Stimulated activated CD4-positive, alpha-beta T cell treated with anti-CD3 and anti-CD28 coated beads, Interleukin-15, amount 100 ng/mL, for 48 hours (primary cell): Measurements from ENCODE around the gene BCAT1.

Experiments
- DNase-seq, 2 donors: peaks; one replicate each; pipeline ENCODE4 v3.0.0-alpha.2; 2020; ENCODE audit warnings: low read depth in 2 of 2

The BCAT1 gene, protein sequence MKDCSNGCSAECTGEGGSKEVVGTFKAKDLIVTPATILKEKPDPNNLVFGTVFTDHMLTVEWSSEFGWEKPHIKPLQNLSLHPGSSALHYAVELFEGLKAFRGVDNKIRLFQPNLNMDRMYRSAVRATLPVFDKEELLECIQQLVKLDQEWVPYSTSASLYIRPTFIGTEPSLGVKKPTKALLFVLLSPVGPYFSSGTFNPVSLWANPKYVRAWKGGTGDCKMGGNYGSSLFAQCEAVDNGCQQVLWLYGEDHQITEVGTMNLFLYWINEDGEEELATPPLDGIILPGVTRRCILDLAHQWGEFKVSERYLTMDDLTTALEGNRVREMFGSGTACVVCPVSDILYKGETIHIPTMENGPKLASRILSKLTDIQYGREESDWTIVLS

DNA sequence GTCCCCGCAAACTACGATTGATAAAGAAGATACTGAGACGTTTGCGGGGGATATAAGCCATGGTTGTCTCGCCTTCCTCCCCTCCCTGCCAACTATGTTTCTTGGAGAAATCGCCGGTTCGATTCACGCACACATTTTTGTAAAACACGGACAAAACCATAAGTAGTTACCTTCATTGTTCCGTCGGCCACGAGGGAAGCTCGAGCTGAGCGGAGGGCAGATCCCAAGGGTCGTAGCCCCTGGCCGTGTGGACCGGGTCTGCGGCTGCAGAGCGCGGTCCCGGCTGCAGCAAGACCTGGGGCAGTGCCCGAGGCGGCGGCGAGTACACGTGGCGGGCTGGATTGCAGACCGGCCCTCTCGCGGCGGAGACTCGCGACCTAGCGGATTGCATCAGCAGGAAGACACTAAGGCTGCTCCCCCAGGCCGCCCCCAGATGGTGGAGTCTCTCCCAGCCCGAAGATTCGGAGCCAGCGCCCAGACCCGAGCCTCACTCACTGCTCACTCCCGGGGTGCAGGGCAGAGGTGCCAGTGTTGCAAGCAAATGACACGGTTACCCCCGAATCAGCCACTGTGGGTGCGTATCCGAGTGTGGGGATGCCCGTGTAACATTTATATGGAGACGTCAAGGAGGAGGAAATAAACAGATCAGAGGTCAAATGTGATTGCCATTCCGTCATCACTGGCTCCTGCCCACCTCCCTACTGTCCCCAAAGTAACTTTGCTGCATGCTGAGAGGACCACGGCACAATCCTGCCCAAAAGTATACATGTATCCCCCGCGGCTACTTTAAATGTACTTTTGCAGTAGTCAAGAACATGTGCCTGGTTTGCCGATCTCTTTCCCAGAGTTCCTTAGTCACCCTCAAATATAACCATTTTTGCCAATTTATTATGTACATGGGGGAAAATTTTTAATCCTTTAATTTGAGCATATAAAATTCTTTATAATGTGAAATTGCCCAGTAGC lies at the start of gene BCAT1:
BCAT1 (minus strand) TSS at position 345 of the 966 bp plus-strand sequence; CDS start at position 176, 169 bp downstream.
- DNase-seq, result peak; percentile 15 to 29

DNA sequence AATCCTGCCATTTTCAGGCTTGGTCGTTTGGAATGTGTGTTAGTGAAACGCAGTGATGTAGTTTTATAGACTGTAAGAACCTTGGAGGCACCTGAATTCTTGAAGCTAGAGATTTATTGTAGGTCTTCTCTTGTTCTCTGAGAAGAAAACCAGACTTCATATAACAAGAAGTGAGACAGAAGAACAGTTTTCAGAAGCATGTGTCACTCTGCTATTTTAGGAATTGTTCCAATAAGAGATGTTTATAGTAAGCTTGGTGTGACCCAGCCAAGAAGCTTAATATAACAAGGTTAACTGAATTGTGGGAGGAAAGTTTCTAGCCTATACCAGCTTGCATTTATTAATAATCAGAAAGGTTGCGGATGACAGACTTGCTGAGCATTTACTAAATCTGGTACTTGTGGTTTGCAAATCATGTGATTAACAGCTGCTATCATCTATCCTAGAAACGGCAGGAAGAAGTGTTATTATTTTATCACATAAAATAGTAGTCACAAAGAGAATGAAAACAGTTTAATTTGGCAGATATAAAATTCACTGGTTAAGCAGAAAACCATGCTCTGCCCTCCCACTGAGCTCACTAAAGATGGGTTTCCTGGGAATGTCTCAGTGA lies 49.2 kb upstream of the BCAT1 start:
- no peak for DNase-seq

DNA sequence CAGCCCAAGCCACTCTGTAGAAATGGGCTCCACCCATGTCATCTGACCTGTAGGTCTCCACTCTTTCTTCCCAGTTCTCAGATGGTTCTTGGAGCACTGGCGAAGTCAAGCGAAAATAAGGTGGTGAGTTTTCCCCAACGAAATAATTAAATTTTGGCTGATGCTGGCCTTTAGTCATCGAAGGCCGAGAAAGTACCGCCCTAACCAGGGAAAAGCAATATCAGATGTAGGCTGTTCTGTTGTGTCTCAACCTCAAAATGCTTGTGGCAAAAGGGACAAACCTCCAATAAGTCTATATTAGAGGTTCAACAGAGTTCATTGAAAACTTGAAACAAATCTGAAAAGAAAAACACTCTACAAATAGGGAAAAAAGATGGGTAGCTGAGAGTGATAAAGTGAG lies 48.6 kb upstream of the BCAT1 start:
- DNase-seq, result no peak

DNA sequence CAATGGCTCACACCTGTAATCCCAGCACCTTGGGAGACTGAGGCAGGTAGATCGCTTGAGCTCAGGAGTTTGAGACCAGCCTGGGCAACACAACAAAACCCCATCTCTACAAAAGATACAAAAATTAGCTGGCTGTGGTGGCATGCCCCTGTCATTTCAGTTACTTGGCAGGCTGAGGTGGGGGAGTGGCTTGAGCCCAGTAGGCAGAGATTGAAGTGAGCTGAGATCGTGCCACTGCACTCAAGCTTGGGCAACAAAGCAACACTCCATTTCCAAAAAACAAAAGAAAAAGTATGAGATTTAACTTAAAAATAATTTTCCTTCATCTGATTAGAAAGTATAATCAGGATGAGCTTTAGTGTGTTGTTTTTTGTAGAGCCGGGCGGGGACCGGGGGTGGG lies 47.9 kb upstream of the BCAT1 start:
- DNase-seq, result no peak

DNA sequence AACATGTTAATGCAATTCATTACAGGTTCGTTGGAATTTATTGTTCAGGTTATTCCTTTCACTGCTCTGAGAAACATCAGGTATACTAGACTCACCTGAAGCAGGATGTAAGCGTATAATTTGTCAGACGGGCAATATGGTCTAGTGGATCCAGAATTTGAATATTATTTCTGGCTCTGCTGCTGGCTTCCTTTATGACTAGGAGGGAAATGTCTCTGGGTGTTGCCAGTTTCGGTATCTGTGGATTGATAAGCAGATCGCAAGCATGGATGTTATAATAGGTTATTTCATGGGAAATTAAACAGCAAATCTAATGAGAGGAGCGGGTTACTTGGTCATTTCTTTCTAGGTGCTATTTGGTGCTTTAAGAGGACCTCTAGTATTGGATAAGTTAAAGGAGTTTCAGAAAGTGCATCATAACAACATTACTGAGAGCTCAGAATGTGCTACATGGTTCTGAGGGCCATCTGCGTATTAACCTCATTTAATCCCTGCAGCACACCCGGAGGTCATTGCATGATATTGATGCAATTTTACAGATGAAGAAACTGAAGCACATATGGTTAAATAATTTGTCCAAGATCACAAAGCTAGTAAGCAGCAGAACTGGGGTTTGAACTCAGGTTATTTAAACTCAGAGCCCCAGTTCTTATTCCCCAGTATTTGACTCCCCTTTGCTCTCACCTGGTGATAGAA lies 47.3 kb upstream of the BCAT1 start:
- no peak for DNase-seq

DNA sequence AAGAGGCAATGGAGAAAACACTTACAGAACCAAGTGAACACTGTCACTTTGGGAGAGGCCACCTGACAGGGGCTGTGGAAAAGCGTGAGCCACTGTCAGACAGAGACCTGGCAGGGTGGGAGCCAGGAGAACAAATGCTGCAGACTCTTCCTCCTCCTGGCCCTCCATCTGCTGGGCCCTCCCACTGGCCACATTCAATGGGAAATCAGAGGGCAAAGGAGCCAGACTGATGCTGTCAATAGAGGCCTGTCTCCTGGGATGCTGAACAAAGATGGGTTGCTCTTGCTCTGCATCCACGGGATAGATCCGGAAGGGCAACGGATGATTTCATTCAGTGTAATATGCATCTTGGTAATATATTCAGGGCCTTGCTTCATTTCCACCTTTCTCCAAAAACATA lies 44.9 kb upstream of the BCAT1 start:
- no peak for DNase-seq

DNA sequence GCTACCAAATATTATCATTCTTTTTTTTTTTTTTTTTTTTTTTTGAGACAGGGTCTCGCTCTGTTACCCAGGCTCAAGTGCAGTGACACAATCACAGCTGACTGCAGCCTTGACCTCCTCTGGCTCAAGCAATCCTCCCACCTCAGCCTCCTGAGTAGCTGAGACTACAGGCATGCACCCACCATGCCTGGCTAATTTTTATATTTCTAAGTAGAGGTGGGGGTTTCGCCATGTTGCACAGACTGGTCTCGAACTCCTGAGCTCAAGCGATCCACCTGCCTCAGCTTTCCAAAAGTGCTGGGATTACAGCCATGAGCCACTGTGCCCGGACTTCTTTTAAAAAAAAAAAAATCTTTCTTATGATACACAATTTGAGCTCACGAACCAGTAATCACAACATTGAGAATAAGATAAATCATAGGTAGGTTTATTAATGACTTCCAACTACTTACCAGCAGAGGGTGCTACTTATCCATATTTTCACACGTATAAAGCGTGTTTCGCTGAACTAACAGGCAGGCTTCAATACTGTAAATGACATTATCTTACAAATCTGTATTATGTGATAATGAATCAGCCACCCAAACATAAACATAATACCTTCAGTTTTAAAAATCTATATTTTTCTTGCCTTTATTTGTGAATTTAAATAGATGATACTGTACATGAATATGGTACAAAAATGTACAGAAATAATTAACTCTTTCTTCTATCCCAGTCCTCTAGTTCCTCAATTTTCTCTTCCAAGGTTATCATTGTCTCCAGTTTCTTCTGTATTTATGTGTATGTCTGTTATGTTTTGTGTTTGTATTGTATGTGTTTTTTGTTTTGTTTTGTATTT lies 42.5 kb upstream of the BCAT1 start:
- DNase-seq, result no peak

DNA sequence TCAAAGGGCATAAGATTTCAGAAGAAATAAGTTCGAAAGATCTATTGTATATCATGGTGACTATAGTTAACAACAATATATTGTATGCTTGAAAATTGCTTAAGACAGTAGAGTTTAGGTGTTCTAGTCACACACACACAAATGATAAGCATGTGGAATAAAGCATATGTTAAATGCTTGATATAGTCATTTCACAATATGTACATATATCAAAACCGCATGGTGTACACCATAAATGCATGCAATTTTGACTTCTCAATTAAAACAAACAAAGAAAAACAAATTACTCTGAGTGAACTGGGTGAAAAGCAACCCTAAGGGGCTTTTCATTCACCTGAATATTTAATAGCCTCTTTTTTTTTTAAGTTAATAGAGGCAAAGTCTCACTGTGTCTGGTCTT lies 40.3 kb upstream of the BCAT1 start:
- no peak for DNase-seq

DNA sequence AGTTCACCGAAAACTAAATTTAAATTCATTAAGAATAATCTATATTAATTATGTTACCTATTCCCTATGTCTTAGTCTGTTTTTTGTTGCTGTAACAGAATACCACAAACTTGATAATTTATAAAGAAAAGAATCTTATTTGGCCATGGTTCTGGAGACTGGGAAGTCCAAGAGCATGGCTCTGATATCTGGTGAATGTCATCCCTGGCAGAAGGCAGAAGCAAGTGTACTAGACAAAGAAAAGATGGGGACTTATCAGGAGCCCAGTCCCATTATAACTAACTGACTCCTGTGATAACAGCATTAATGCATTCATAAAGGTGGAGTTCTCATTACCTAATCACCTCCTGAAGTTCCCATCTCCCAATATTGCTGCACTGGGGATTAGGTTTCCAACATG lies 33.3 kb upstream of the BCAT1 start:
- DNase-seq, result no peak

DNA sequence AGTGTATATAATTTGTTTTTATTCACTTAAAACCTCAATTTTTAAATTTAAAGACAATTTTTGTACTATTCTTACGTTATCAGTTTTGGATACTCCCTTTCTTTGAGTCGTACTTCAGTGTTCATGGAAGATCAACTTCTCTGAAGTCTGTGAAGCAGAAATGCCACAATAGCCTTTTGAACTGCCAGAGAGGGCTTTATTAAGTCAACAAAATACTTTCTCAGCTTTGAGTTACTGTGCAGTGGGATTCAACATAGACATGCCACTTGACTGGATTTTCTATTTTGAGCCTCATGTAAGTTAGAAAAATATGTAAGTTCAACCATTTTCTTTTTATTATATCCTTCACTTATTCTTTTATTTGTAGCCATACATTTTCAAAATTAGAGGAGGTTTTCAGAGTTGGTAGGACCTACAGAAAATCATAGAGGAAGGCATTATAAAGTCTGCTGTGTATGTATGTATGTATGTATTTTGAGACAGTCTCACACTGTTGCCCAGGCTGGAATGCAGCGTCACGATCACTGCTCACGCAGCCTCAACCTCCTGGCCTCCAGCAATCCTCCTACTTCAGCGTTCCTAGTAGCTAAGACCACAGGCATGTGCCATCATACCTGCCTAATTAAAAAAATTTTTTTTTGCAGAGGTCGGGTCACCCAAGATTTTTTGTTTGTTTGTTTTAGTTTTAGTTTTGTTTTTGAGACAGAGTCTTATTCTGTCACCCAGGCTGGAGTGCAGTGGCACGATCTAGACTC lies 31.3 kb upstream of the BCAT1 start:
- no peak for DNase-seq

DNA sequence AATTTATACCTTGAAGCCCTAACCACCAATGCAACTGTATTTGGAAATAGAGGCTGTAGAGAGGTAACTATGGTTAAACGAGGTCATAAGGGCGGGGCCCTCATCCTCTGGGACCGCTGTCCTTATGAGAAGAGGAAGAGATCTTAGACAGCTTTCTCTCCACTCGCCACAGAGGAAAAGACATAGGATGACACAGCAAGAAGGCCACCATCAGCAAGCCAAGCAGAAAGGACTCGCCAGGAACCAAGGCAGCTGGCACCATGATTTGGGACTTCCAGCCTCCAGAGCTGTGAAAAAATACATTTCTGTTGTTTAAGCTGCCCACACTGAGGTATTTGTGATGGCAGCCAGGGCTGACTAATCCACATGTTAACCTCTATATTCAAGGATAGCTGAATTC lies 30.4 kb upstream of the BCAT1 start:
- DNase-seq, result no peak

DNA sequence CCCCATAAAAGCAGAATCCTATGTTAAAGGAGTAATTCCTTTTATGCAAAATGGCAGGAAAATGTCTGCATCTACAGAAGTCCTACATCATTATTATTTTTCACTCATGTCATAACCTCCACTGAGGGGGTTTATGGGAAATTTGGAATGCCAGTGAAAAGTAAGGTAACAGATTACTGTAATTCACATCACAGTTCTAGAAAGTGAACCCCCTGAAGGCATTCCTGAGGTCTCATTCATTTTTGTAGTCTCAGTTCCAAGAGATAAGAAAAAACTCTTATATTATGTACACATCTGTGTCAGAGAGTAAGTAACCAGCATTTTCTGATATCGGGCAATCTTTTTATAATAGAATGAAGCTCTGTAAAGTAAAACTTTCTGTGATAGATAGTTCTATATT lies 28.8 kb upstream of the BCAT1 start:
- DNase-seq, result no peak

DNA sequence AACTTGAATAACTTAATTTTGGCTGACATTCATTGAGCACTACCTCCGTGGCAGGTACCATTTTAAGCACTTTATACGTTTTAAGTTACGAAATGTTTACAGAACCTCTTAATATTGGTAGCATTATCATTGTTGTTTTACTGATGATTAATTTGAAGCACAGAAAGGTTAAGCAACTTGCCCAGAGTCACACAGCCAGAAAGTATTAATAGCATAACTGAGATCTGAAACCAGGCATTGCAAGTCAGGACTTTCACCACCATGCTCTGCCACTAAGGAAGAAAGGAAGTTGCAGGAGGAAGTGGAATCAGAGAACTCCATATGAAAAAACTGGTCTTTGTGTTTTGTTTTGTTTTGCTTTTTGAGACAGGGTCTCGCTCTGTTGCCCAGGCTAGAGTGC lies 28.2 kb upstream of the BCAT1 start:
- DNase-seq, result no peak

DNA sequence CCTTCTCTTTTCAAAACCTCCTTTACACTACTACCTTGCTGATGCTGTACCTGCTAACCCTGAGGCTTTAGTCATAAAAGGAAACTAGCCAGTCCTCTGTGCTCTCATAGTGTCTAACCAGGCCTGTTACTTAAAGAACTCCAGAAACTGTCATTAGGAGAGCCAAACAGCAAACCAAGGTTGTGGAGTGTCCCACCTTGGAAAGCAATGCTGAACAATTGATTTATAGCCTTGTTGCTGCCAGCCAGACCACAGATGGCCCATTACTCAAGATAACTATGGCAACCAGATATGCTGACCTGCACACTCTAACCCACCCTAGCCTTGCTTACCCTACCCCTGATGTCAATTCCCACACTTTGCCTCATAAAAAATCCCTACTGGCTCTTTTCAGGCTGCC lies 26.5 kb upstream of the BCAT1 start:
- DNase-seq, result no peak

DNA sequence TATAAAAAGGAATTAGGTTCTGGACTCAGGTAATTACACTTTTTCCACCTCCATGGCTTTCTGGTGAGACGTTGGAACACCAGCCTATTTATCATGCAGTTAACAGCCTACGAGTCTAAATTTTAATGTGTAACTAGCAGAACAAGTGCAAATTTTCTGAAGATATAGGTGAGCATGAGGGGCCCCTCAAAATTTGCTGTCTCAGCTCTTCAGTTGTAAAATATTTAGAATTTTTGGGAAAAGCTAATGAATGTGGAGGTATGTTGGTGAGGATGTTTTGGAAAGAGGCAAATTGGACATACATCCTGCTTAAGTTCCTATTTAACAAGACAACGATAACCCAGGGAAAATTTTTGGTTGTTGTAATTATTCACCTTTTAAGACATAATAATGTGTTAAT lies 25.3 kb upstream of the BCAT1 start:
- no peak for DNase-seq

DNA sequence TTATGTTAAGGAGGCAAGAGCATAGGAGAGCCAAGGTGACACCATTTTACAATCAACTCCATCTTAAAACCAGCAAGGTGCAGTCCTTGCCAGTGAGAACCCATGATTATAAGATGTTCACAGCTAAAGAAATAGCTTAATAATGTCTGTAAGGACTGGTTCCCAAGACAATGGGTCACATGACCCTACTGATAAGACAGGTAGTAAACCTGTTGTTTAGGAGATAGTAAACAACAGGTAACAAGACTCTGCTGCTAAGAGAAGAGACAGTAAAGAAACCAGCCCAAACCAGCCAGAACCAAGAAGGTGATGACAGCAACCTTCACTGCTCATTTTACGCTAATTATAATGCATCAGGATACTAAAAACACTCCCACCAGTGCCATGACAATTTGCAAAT lies 23.2 kb upstream of the BCAT1 start:
- DNase-seq, result no peak

DNA sequence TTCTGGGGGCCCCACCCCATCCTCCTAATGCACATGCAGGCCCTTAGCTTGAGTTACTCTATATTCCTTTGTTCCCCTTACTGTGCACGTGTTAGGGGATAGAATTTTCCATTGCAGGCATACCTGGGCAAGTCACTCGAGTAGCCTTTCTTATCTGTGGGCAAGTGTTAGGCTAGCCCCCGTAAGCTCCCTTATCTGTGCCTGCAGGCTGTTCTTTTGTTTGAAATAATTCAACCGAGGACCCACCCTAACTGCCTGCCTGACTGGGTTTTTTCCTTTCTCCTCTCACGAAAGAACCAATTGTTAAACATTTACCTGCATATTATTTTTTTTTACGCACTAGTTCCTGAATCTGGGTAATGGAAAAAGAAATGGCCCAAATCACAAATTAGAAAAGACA lies 21.3 kb upstream of the BCAT1 start:
- DNase-seq, result no peak

DNA sequence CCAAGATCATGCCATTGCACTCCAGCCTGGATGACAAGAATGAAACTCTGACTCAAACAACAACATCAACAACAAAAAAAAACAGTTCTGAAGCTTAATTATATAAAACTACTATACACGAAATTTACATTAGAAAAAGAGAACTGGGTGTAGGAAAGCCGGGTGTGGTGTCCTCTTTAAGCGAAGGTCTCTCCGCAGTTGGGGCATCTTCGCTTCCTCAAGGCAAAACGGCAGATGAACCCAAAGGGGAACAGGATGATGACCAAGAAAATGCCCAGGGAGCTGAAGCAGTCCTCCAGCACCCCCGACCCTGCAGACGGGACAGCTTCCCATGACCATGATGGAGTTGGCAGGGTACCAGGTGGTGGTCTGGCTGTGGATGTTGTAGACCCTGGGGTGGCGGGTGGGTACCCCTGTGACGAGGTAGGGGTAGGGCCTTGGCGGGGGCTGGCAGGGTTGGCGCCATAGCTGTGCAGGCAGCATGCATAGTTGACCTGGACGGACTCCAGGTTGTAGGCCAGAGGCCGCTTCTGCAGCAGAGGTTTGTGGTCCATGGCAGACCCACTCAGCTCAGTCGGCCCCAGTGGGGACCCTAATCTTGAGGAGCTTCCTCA lies 18.2 kb upstream of the BCAT1 start:
- DNase-seq, result no peak

DNA sequence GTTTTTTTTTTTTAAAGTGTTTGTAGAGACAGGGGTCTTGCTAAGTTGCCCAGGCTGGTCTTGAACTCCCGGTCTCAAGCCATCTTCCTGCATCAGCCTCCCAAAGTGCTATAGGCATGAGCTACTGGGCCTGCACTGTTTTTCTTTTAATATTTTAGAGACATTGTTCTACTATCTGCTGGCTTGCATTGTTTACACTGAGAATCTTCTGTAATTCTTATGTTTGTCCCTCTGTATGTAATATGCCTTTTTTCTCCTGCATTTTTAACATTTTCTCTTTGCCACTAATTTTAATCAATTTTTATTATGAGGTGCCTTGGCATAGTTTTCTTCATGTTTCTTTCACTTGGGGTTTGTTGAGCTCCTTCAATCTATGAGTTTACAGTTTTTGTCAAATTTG lies 15.4 kb upstream of the BCAT1 start:
- no peak for DNase-seq
